ENCODE measurements around the gene CHORDC1. TPM values are rescaled to one million over a fixed set of nuclear protein-coding genes. Genes with fewer than 3 reads are reported as not detected.

CHORDC1 gene
- total and polyA plus RNA-seq, 2 of the 13 experiments (the other 11 are each of a cell fraction or from before 2014, with no cell fraction given) = 19.1 to 73.5 TPM

- TF ChIP-seq ZNF3 (CRISPR knock-in tag; IDR thresholded peaks at IDR 0.05) (no peak), ZSCAN5A (CRISPR knock-in tag; IDR thresholded peaks at IDR 0.05; ENCODE audit: borderline replicate concordance) (0 out of 2 replicates have a peak, but pooled peaks have one; percentile 71), IKZF1 (IDR thresholded peaks at IDR 0.05) (no peak), AFF4 (CRISPR knock-in tag; IDR thresholded peaks at IDR 0.05) (no peak), POLR2A (IDR thresholded peaks at IDR 0.05; ENCODE audit: insufficient read depth in 1 of 2, low read depth in 2 of 2, low read length in 2 of 2) (peak; percentile 86 to 90), MTA3 (CRISPR knock-in tag; IDR thresholded peaks at IDR 0.05) (no peak), PREB (CRISPR knock-in tag; IDR thresholded peaks at IDR 0.05) (no peak), ZNF768 (CRISPR knock-in tag; IDR thresholded peaks at IDR 0.05) (peak; percentile 11; the same call in 1 of the 2 replicates), TIGD3 (CRISPR knock-in tag; IDR thresholded peaks at IDR 0.05; ENCODE audit: borderline replicate concordance) (0 out of 2 replicates have a peak, but pooled peaks have one; percentile 45), ZNF775 (CRISPR knock-in tag; IDR thresholded peaks at IDR 0.05; ENCODE audit: borderline replicate concordance) (no peak), YY1 (IDR thresholded peaks at IDR 0.05; ENCODE audit: insufficient read depth, insufficient replicate concordance, low read depth, low read length) (no peak), PHF20 (CRISPR knock-in tag; IDR thresholded peaks at IDR 0.05) (peak; percentile 86), ZKSCAN5 (CRISPR knock-in tag; IDR thresholded peaks at IDR 0.05) (no peak), NFIC (IDR thresholded peaks at IDR 0.05; ENCODE audit: low read length) (no peak), ZNF576 (CRISPR knock-in tag; IDR thresholded peaks at IDR 0.05) (no peak), TFE3 (CRISPR knock-in tag; IDR thresholded peaks at IDR 0.05) (no peak), IKZF5 (CRISPR knock-in tag; IDR thresholded peaks at IDR 0.05) (peak; percentile 70; the same call in 1 of the 2 replicates), HHEX (CRISPR knock-in tag; IDR thresholded peaks at IDR 0.05) (no peak), RARA (CRISPR knock-in tag; IDR thresholded peaks at IDR 0.05) (peak; percentile 6; the same call in 1 of the 2 replicates)
Observed at GRCh38 chr11:90222459-90223247, at the start of gene CHORDC1 (continued).
